C4-2B (cell line): ENCODE results near the gene BCKDHA.

Source experiments
- CTCF ChIP-seq: fragments of 450-650 bp; conservative IDR thresholded peaks from 2 replicates; pipeline ENCODE4 v1.5.1; 2017; ENCODE audit warnings: mild to moderate bottlenecking
- ZFX ChIP-seq: fragments of 450-650 bp; IDR thresholded peaks from 2 replicates; pipeline ENCODE4 v1.6.1; 2017

GRCh38 chr19:41367848-41368301 is 29.7 kb upstream of the BCKDHA start:
- no peak for TF ChIP-seq CTCF
- no peak for TF ChIP-seq ZFX
